ENCODE measurements around the gene SH2D3C.

Gene SH2D3C, protein sequence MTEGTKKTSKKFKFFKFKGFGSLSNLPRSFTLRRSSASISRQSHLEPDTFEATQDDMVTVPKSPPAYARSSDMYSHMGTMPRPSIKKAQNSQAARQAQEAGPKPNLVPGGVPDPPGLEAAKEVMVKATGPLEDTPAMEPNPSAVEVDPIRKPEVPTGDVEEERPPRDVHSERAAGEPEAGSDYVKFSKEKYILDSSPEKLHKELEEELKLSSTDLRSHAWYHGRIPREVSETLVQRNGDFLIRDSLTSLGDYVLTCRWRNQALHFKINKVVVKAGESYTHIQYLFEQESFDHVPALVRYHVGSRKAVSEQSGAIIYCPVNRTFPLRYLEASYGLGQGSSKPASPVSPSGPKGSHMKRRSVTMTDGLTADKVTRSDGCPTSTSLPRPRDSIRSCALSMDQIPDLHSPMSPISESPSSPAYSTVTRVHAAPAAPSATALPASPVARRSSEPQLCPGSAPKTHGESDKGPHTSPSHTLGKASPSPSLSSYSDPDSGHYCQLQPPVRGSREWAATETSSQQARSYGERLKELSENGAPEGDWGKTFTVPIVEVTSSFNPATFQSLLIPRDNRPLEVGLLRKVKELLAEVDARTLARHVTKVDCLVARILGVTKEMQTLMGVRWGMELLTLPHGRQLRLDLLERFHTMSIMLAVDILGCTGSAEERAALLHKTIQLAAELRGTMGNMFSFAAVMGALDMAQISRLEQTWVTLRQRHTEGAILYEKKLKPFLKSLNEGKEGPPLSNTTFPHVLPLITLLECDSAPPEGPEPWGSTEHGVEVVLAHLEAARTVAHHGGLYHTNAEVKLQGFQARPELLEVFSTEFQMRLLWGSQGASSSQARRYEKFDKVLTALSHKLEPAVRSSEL

DNA sequence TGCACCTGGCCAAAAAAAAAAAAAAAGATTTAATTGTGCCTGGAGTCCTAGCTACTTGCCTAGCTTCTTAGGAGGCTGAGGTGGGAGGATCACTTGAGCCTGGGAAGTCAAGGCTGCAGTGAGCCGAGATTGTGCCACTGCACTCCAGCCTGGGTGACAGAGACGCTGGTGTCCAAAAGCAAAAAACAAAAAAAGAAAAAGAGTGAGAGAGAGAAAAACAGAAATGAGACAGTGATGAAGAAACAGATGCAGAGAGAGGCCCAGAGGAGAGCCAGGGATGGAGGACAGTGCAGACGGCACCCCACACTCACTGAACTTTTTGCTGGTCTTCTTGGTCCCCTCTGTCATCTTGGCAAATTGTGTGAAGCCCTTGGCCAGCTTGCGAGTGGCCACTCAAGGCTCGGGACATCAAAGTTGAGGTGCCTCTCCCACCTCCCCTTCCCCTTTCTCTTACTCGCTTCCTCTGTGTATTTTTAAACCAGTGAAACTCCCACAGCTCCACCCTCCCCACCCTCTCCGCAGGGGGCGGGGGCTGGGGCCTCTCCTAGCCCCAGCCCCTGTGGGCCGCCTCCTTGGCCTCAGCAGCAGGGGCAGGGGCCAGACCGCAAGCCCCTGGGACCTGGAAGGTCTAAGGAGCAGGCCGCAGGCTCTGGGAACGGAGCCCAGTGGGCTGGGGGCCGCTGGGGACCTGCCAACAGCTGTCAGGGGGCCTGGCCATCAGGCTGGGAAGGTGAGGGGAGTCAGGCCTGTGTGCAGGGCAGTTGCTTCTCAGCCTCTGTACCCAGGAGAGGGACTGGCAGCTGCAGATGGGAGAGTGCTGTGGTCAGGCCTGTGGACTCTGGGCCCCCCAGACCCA is at the start of gene SH2D3C:
Gene SH2D3C, minus strand, starts transcription at position 387 of the 856 bp plus-strand sequence. Its CDS starts 39 bp downstream, at position 348.
- peak; percentile 68 for DNase-seq

DNA sequence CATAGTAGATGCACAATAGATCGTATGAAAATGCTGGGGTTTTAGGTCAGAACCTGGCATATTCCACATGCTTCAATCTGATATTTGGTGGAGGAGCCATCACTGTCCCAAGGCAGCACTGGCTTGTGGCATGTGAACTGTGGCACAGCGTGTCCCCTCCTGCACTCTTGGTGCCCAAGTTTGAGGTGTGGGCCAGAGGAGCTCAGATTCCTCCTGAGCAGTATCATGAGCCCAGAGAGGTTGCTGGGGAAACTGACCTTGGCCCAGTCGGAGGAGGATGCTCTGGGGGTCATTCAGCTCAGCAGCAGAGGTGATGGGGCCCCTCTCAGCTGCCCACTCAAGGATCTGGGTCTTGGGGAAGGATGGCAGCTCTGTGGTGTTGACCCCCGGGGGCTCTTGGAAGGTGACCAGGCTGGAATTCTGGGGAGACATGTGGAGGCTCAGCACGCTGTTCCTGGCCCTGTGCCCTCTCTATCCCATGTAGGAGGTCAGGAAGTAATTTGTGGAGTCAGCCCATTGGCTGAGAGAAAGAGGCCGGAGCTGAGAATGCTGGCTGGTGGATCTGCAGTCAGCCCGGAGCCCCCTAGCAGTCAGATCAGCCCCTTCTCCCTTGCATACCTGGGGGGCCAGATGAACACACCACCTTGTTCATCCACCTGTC is 47.9 kb upstream of the SH2D3C start:
- no peak for DNase-seq

DNA sequence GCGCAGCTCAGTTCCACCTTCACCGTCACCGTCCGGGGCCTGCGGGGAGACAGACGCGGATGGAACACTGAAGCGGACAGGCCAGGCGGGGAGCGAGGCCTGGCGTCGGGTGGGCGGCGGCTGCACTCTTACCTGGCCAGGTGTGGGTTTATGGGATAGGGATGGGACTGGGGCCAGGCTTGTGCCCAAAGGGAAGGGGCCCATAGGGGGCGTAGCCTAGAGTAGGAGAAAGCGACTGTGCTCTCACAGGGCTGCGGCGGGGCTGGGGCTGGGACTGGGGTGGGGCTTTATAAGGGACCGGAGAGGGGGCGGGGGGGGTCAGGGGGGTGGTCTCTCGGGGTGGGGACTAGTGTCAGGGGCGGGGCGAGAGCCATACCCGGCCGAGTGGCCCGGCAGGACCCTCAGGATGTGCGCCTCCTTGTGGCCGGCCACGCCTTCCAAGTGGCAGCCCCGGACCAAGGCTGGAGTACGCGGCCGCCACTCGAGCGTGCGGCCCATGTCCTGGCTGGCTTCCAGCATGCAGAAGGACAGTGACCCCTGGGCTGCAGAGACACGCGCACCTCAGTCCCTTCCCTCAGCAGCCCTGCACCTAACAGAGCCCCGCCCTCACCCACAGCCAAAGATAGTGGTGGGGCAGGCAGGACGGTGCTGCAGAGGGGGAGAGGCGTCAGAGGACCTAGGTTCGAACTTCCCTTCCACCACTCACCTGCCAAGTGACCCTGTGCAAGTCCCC is 47.0 kb upstream of the SH2D3C start:
- no peak for DNase-seq

DNA sequence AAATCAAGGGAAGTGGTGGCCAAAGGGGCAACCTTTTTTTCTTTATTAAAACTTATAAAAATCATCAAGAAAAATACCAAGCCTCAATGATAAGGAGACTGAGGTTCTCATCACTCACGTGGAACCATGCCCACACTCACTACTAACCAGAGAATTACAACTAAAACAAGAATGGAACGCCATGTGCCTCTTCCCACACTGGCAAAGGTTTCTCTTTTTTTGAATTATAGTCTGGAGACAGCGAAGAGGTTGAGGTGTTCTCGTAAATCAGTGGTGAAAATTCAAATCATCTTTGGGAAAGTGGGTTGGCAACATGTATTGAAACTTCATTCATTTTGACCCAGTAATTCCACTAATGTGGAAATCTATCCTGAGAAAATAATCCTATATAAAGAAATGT is 43.6 kb upstream of the SH2D3C start:
- no peak for DNase-seq

DNA sequence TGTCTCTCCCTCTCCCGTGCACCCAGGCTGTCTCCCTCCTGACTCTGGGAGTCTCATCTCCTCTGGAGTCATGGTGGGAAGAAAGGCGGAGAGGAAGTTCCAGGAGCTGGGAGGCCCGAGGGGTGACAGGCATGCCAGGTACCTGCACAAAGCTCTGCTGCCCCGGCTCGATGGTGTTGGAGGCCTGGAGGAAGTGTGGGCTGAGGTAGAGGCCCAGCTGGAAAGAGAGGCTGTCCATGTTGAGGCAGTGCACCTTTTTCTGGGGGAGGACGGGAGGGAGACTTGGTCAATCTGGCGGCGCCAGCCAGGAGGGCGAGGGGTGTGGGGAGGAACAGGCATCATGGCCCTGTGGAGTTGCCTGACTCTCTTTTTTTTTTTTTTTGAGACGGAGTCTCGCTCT is 40.1 kb upstream of the SH2D3C start:
- no peak for DNase-seq

DNA sequence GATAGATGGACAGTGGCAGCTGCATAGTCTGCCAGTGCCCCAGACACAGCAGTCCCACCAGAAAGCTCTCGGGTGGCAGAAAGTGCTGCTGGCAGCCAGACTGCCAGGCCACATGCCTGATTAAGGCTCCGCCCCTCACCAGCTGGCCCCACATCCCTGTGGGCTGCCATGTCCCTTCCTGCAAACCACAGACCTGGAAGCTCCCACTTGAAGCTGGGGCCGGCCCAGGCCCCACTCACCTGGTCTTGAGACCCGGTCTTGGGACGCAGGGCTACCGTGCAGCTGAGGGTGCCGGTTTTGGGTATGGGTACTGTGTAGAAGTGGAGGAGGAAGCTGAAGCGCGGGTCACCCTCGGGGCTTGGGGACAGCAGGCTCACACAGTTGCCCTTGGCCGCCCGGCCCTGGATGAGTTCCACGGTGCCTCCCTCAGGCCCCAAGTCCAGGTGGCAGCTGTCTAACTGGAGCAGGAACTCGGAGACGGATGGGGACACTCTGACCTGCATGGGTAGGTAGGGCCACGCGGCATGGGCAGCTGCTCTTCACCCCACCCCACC is 39.5 kb upstream of the SH2D3C start:
- no peak for DNase-seq

DNA sequence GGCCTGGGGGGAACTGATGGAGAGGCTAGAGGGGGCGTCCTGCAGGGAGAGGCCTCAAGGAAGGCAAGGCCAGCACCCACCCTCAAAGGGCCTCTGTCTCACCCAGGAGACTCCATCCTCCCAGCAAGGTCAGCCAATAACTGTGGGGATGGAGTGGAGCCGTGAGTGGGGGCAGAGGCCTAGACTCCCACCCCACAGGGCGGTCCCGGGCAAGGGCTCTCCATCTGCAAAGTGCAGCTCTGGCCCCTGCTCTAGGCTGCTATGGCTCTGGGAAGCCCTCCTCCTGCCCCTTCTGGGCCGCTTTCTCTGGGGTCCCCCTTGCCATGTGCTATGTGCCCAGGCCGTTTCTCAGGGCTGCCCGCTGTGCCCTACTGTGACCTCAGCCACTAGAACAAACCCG is 38.3 kb upstream of the SH2D3C start:
- no peak for DNase-seq

DNA sequence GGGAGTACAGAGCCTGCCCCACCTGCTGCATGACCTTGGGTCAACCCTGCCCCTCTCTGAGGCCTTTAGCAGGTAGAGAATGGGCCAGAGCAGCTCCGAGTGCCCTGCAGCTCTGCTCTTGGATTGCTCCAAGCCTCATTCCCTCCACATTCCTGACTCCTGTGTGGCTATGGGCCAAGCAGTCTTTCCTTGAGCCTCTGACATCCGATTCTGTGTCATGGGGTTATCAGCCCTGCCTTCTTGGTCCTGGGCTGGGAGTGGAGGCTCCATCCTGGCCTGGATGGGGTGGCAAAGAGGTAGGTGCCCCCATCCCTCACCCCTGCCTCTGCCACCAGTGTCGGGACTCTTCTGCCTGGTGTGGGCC is 37.9 kb upstream of the SH2D3C start:
- DNase-seq = no peak

DNA sequence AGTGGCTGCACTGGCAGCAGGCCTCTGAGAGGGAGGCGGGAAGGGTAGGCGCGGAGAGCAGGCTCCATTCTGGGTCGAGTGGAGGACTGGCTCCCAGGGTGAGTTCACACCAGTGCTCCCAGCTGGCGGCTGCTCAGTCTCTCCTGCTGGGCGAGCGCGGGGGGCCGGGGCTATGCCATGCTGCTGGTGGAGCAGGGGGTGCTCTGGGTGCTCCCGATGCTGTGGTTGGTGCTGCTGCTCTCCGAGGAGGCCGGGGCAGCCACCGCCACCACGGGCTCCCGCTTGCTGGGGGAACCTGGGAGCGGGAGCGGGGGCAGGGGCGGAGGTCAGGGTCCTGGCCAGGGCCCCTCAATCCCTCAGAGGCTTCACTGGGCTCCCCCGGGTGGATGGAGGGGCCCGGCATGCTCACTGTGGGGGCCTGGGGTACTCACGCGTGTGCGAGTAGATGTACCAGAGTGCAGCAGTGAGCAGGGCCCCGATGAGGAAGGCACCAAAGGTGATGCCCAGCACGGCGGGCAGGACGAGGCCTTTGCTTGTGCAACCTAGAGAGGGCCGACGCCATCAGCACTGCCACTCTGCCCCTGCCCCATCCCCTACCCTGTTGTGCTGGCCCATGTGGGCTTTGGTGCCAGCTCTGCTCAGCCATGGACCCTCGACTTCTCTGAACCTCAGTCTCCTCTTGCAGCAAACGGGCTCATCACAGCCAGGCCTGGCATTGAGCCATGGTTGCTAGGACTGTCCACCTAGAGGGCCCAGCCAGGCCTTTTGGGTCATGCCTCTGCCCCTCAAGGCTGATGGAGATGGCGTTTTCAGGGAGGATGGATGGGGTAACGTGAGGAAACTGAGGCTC is 37.3 kb upstream of the SH2D3C start:
- DNase-seq = no peak

DNA sequence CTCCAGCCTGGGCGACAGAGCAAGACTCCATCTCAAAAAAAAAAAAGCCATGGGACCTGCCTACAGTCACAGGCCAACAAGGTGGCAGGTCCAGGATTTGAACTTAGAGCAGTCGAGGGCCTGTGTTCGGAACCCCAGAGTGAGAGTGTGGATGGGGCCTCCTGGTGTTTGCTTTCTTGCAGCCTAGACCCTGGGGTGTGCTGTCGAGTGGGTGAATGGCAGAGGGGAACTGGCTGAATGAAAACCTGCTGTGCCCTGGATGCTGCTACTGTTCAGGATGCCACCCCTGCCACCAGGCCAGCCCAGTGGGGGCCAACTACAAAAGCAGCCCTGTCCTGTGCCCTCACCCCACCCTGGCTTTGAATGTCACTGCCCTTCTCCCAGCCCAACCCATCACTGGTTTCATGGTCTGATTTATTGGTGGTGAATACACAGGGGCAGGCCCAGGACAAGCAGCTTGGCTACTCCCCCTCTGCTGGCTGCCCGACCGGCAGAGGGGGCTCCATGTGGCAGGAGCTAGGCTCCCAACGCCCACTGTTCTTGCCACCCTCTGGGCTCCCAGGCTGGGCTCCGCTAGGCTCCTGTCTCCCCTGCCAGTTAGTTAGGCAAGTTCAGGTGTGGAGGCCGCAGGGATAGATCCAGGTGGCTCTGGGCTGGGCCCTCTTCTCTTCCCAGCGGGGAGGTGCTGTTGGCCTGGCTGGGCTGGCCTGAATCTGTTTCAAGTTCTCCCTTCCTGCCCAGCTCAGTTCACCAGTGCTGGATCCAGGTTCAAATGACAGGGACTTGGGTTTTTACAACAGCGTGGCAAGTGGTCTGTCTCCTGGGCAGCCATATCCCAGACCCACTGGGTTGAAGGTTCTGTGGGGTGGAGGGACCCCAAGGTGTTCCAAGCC is 36.4 kb upstream of the SH2D3C start:
- no peak for DNase-seq

DNA sequence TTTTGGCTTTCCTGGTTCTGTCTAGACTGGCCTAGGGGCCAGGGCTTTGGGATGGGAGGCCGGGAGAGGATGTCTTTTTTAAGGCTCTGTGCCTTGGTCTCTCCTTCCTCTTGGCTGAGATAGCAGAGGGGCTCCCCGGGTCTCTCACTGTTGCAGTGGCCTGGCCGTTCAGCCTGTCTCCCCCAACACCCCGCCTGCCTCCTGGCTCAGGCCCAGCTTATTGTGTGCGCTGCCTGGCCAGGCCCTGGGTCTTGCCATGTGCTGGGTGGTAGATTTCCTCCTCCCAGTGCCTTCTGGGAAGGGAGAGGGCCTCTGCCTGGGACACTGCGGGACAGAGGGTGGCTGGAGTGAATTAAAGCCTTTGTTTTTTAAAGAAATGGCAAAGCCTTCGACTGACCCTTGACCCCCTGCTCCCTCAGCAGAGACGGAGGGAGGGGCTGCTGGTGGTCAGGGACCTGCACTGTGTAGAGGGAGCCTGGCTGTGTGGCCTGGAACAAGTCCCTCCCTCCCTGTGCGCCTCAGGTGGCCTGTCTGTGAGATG is 35.3 kb upstream of the SH2D3C start:
- DNase-seq = no peak

DNA sequence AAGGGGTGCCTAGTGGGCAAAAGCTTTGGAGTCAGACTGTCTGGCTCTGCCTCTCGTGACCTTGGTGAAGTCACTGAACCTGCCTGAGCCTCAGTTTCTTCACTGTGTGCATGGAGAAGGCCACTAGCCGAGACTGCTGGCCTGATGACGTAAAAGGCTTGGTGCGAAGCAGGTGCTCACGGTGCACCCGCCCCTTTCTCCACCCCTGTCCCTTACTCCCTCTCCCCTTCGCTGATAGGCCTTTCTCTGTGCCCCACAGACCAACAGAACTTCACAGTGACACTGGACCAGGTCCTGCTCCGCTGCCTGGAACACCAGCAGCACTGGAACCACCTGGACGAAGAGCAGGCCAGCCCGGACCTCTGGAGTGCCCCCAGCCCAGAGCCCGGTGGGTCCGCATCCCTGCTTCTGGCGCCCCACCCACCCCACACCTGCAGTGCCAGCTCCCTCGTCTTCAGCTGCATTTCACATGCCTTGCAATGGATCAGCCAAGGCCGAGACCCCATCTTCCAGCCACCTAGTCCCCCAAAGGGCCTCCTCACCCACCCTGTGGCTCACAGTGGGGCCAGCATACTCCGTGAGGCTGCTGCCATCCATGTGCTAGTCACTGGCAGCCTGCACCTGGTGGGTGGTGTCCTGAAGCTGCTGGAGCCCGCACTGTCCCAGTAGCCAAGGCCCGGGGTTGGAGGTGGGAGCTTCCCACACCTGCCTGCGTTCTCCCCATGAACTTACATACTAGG is 34.6 kb upstream of the SH2D3C start:
- no peak for DNase-seq

DNA sequence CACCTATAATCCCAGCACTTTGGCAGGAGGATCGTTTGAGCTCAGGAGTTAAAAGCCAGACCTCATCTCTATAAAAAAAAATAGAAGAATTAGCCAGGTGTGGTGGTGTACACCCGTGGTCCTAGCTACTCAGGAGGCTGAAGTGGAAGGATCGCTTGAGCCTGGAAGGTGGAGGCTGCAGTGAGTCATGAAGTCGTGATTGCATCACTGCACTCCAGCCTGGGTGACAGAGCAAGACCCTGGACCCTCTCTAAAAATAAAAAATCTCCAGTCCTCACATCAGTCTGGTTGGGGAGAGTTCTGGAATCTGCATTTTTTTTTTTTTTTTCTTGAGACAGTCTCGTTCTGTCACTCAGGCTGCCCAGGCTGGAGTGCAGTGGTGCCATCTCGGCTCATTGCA is 33.5 kb upstream of the SH2D3C start:
- DNase-seq = no peak

DNA sequence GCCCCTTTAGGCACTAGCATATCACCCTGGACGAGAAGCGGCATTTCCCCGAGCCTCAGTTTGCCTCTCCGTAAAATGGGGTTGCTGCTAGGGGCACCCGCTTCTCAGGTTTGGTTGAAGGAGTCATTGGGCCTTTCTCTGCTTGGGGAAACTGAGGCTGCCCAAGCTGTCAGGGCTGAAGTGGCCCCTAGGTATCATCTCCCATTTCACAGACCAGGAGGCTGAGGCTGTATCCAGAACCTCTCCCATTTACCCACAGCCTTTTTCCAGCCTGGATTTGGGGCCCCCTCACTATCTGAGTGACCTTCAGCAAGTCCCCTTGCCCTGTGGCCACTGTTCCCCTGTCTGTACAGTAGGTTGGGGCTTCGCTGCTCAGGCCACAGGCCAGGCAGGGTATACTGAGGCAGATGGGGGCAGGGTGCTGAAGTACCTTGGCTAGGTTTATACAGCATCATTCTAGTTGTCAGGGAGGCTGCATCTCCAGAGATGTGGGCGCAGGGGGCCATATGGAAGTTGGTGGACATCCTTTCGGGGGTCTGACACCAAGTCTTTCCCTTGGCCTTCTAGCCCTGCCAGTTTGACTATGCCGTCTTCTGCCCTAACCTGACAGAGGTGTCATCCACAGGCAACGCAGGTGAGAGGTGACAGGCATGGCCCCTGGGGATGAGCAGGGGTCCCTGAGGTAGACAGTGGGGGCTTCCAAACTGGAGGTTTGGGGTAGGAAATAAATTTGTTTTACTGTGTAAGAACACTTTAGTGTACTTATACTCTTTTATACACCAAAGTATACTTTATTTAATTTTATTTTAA is 32.1 kb upstream of the SH2D3C start:
- DNase-seq = no peak

DNA sequence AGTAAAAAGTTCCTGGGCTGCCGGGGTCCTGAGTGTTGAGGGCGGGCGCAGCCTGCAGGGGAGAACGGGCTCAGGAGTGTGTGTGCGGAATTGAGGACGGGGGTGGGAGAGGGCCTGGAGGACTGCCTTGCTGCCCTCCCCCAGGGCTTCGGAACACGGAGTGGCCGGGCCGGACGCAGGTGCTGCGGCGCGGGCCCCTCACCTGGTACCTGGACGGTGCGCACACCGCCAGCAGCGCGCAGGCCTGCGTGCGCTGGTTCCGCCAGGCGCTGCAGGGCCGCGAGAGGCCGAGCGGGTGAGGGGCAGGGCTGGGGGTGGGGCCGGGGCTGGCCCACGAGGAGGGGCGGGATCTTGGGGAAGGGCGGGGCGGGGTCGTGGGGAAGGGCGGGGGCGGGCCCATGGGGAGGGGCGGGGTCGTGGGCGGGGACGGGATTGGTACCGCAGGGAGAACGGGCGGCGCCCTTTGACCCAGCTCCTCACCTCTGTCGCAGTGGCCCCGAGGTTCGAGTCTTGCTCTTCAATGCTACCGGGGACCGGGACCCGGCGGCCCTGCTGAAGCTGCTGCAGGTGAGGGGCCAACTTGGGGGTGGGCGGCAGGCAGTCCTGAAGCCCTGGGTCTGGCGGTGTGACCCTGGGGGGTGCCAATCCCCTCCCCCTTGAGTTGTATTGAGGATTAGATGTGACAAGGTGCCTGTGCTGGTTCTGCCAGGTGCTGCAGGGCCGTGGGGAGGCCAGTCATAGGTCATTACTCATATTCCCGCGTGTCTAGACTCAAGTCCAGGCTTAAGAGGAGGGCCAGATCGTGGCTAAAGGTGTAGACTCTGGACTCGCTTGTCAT is 31.3 kb upstream of the SH2D3C start:
- no peak for DNase-seq

DNA sequence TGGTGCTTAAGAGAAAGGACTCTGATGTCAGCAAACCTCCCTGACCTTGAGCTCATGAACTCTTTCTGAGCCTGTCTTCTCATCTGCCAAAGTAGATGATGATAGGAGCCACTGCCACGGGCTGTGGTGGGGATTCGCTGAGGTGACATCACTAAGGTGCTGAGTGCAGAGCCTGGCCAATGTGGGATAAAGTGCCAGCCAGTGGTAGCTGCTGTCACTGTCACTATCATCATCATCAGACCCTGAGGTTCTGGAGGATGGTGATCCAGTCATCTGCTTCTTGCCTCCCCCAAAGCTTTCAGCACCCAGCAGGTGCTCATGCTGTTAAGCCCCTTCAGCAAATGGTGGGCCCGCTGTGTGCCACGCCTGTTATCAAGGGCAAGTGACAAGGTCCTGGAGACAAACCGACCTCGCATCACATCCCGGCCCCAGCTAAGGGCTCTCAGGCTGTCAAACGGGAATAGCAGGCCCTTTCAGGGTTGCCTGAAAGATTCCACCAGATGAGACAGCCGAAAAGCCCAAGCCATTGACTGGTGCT is 30.6 kb upstream of the SH2D3C start:
- DNase-seq = no peak

Measured in KG1 (cell line).